H9 (cell line): ENCODE results near the gene TMEM208. TPM values are rescaled to one million over a fixed set of nuclear protein-coding genes. Genes with fewer than 3 reads are reported as not detected.

Experiments
- DNase-seq: peaks from one replicate; pipeline ENCODE4 v3.0.0-alpha.2; 2017
- H2AFZ ChIP-seq: one replicate; pipeline ENCODE4 v1.6.1; 2013; ENCODE audit warnings: mild to moderate bottlenecking, low read length, control low read depth, moderate library complexity
- H2AK5ac ChIP-seq: 2 replicates; pipeline ENCODE4 v1.6.1; 2013; ENCODE audit warnings: low read length, control low read depth, mixed read lengths; ENCODE audit not compliant: insufficient read length
- H2BK120ac ChIP-seq: one replicate; pipeline ENCODE4 v1.6.1; 2013; ENCODE audit warnings: low read depth, mild to moderate bottlenecking, low read length, control low read depth, inconsistent platforms; ENCODE audit not compliant: poor library complexity, severe bottlenecking
- H2BK12ac ChIP-seq: 2 replicates; pipeline ENCODE4 v1.6.1; 2013; ENCODE audit warnings: low read length, control low read depth, mixed read lengths, low read depth; ENCODE audit not compliant: insufficient read length
- H2BK15ac ChIP-seq: 2 replicates; pipeline ENCODE4 v1.6.1; 2013; ENCODE audit warnings: low read depth, low read length, control low read depth
- H2BK20ac ChIP-seq: one replicate; pipeline ENCODE4 v1.6.1; 2013; ENCODE audit warnings: low read depth, mild to moderate bottlenecking, low read length, control low read depth, inconsistent platforms; ENCODE audit not compliant: poor library complexity, severe bottlenecking
- H2BK5ac ChIP-seq: 2 replicates; pipeline ENCODE4 v1.6.1; 2013; ENCODE audit warnings: low read length, control low read depth, mixed read lengths; ENCODE audit not compliant: insufficient read length
- H3K14ac ChIP-seq: 2 replicates; pipeline ENCODE4 v1.6.1; 2013; ENCODE audit warnings: low read length, control low read depth; ENCODE audit not compliant: insufficient read depth
- H3K18ac ChIP-seq: 2 replicates; pipeline ENCODE4 v1.6.1; 2013; ENCODE audit warnings: low read depth, mild to moderate bottlenecking, mixed read lengths, low read length, control low read depth; ENCODE audit not compliant: insufficient read length
- H3K23ac ChIP-seq: 2 replicates; pipeline ENCODE4 v1.6.1; 2013; ENCODE audit warnings: low read length, control low read depth, mixed read lengths, low read depth; ENCODE audit not compliant: insufficient read length
- H3K23me2 ChIP-seq: 2 replicates; pipeline ENCODE4 v1.6.1; 2013; ENCODE audit warnings: low read depth, mild to moderate bottlenecking, mixed read lengths, low read length, control low read depth; ENCODE audit not compliant: insufficient read length, poor library complexity, severe bottlenecking
- H3K27ac ChIP-seq: 2 replicates; pipeline ENCODE4 v1.5.1; 2013; ENCODE audit warnings: low read length, control low read depth, mixed read lengths, low read depth; ENCODE audit not compliant: insufficient read length
- H3K27me3 ChIP-seq: 2 replicates; pipeline ENCODE4 v1.6.1; 2013; ENCODE audit warnings: low read length, control low read depth, inconsistent platforms; ENCODE audit not compliant: insufficient read depth
- H3K4ac ChIP-seq: 2 replicates; pipeline ENCODE4 v1.6.1; 2013; ENCODE audit warnings: low read depth, mild to moderate bottlenecking, control low read depth, inconsistent platforms, low read length, moderate library complexity
- H3K4me1 ChIP-seq: 2 replicates; pipeline ENCODE4 v1.6.1; 2013; ENCODE audit warnings: low read length, control low read depth, inconsistent platforms; ENCODE audit not compliant: insufficient read depth
- H3K4me2 ChIP-seq: 2 replicates; pipeline ENCODE4 v1.6.1; 2013; ENCODE audit warnings: low read length, control low read depth, mixed read lengths; ENCODE audit not compliant: insufficient read length, insufficient read depth
- H3K56ac ChIP-seq: 2 replicates; pipeline ENCODE4 v1.6.1; 2013; ENCODE audit warnings: low read depth, mild to moderate bottlenecking, mixed read lengths, low read length, control low read depth; ENCODE audit not compliant: insufficient read length
- H3K79me1 ChIP-seq: 2 replicates; pipeline ENCODE4 v1.6.1; 2013; ENCODE audit warnings: low read depth, mild to moderate bottlenecking, moderate library complexity, low read length, control low read depth, inconsistent platforms; ENCODE audit not compliant: insufficient read depth, poor library complexity, severe bottlenecking
- H3K79me2 ChIP-seq: 2 replicates; pipeline ENCODE4 v1.6.1; 2013; ENCODE audit warnings: low read length, control low read depth, inconsistent platforms; ENCODE audit not compliant: insufficient read depth
- H3K9ac ChIP-seq: 2 replicates; pipeline ENCODE4 v1.6.1; 2013; ENCODE audit warnings: low read length, control low read depth, mixed read lengths; ENCODE audit not compliant: insufficient read length; ENCODE audit errors: extremely low read depth
- H3K9me3 ChIP-seq: one replicate; pipeline ENCODE4 v1.6.1; 2013; ENCODE audit warnings: low read depth, low read length, inconsistent platforms; ENCODE audit not compliant: control insufficient read depth
- H3T11ph ChIP-seq: one replicate; pipeline ENCODE4 v1.6.1; 2013; ENCODE audit warnings: mild to moderate bottlenecking, low read length, control low read depth, inconsistent platforms
- H4K20me1 ChIP-seq: one replicate; pipeline ENCODE4 v1.6.1; 2013; ENCODE audit not compliant: control insufficient read depth, insufficient read length, insufficient read depth
- H4K5ac ChIP-seq: 2 replicates; pipeline ENCODE4 v1.6.1; 2013; ENCODE audit warnings: low read depth, mild to moderate bottlenecking, mixed read lengths, low read length, control low read depth; ENCODE audit not compliant: insufficient read length
- H4K8ac ChIP-seq: replicated peaks from 2 replicates; pipeline ENCODE4 v1.6.1; 2013; ENCODE audit warnings: low read length, control low read depth, mixed read lengths, low read depth; ENCODE audit not compliant: insufficient read length
- H4K91ac ChIP-seq: 2 replicates; pipeline ENCODE4 v1.6.1; 2013; ENCODE audit warnings: low read depth, mild to moderate bottlenecking, moderate library complexity, mixed read lengths, low read length, control low read depth; ENCODE audit not compliant: insufficient read length
- H3K27ac Mint-ChIP-seq, 3 experiments: 2 replicates in 2 of 3; 3 replicates in 1 of 3; pipeline ENCODE4 v1.8.0; 2020 to 2021; ENCODE audit warnings: mixed read lengths in 3 of 3, mild to moderate bottlenecking in 1 of 3, moderate library complexity in 1 of 3
- H3K27me3 Mint-ChIP-seq: 2 replicates; pipeline ENCODE4 v1.8.0; 2021; ENCODE audit warnings: low read depth, mild to moderate bottlenecking, moderate library complexity, mixed read lengths
- H3K36me3 Mint-ChIP-seq, 3 experiments: 2 replicates in 2 of 3; 3 replicates in 1 of 3; pipeline ENCODE4 v1.8.0; 2020 to 2021; ENCODE audit warnings: low read depth in 3 of 3, mixed read lengths in 3 of 3; ENCODE audit not compliant: insufficient read depth in 1 of 3
- H3K4me1 Mint-ChIP-seq, 2 experiments: 2 replicates each; pipeline ENCODE4 v1.8.0; 2020; ENCODE audit warnings: mixed read lengths in 2 of 2
- H3K4me3 Mint-ChIP-seq, 2 experiments: 2 replicates in 1 of 2; 3 replicates in 1 of 2; pipeline ENCODE4 v1.8.0; 2020 to 2021; ENCODE audit warnings: mild to moderate bottlenecking in 2 of 2, mixed read lengths in 2 of 2, moderate library complexity in 1 of 2
- H3K9me3 Mint-ChIP-seq, 2 experiments: 2 replicates in 1 of 2; 3 replicates in 1 of 2; pipeline ENCODE4 v1.8.0; 2020; ENCODE audit warnings: mild to moderate bottlenecking in 2 of 2, mixed read lengths in 2 of 2, moderate library complexity in 1 of 2
- WGBS: extraction: QIAGEN DNeasy Blood & Tissue Kit; methylation state at CpG from one replicate; pipeline ENCODE4 v1.1.7; 2013; ENCODE audit warnings: missing lambda C conversion rate, low lambda C conversion rate, mixed read lengths; ENCODE audit not compliant: insufficient read length; ENCODE audit errors: extremely low coverage; 5-methylcytosine and 5-hydroxymethylcytosine counted together
- total RNA-seq: library from RNA; stranded (reverse); gene quantifications from 2 replicates; pipeline ENCODE4 v1.2.1, GENCODE V29; 2021
- TF ChIP-seq, protein P1 (sequence below): fragments of 200-600 bp; sonication (generic); conservative IDR thresholded peaks from 3 replicates; pipeline ENCODE4 v1.8.0; 2021; ENCODE audit warnings: antibody characterized with exemption, mild to moderate bottlenecking

The TMEM208 gene
- total RNA-seq, 1 experiment from 2014 or later, result 42.6 TPM

DNA sequence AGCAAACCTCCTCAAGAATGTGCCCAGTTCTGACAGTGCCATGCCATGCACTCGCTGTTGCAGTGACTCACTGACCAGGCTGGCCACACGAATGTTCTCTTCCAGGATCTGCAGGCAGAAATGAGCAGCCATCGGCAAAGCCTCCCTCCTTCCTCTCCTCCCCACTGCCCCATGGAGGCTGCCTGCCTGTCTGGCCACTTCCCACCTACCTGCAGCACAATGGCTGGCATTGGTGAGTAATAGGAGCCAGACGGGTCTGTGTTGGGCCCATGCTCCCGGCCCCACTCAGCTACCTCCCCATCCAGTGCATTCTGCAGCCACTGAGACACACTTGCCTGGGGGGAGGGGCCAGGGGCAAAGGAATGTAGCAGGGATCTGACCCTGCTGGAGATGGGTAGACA is 40.4 kb upstream of the TMEM208 start:
- peaks cover 29% of the 10 kb centered on the region for H3K27me3 Mint-ChIP-seq
- no CpG with 5 or more reads among the region's 5 CpGs for WGBS
- no peak overlapping the region for H4K5ac ChIP-seq

More for the DNA sequence above, 40.4 kb upstream of the TMEM208 start:
- Histone ChIP-seq H2BK5ac (no peak overlapping the region), H2AK5ac (no peak overlapping the region), H2BK120ac (no peak overlapping the region), H3K4ac (no peak overlapping the region), H3K23me2 (peaks cover 12% of the 10 kb centered on the region), H2AFZ (no peak overlapping the region), H3K4me2 (no peak overlapping the region), H2BK15ac (no peak overlapping the region), H3K9me3 (no peaks in the 10 kb centered on the region), H2BK20ac (no peak overlapping the region), H3K79me1 (no peaks in the 10 kb centered on the region), H3K27me3 (peaks cover 4% of the 10 kb centered on the region), H4K20me1 (no peaks in the 10 kb centered on the region), H3K14ac (no peak overlapping the region), H2BK12ac (no peak overlapping the region), H3T11ph (no peak overlapping the region), H3K9ac (no peak overlapping the region), H4K8ac (no peak overlapping the region), H3K4me1 (peaks cover 6% of the 10 kb centered on the region; the same call in 1 of the 2 replicates), H3K79me2 (no peaks in the 10 kb centered on the region), H3K27ac (no peak overlapping the region), H3K18ac (no peak overlapping the region), H3K23ac (no peak overlapping the region), H3K56ac (no peak overlapping the region), H4K91ac (no peak overlapping the region)
- TF ChIP-seq, protein P1, sequence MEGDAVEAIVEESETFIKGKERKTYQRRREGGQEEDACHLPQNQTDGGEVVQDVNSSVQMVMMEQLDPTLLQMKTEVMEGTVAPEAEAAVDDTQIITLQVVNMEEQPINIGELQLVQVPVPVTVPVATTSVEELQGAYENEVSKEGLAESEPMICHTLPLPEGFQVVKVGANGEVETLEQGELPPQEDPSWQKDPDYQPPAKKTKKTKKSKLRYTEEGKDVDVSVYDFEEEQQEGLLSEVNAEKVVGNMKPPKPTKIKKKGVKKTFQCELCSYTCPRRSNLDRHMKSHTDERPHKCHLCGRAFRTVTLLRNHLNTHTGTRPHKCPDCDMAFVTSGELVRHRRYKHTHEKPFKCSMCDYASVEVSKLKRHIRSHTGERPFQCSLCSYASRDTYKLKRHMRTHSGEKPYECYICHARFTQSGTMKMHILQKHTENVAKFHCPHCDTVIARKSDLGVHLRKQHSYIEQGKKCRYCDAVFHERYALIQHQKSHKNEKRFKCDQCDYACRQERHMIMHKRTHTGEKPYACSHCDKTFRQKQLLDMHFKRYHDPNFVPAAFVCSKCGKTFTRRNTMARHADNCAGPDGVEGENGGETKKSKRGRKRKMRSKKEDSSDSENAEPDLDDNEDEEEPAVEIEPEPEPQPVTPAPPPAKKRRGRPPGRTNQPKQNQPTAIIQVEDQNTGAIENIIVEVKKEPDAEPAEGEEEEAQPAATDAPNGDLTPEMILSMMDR, result no peak
- no peak overlapping the region for H3K27ac Mint-ChIP-seq
- H3K9me3 Mint-ChIP-seq, result no peaks in the 10 kb centered on the region; a peak in 2 of 5 replicates
- H3K4me1 Mint-ChIP-seq, result peaks cover 19 to 25% of the 10 kb centered on the region in 2 experiments
- H3K36me3 Mint-ChIP-seq, result no peaks in the 10 kb centered on the region
- DNase-seq, result no peak
- no peak overlapping the region for H3K4me3 Mint-ChIP-seq
